Stomach (tissue), 9 donors: ENCODE results near the gene RAB41. TPM values are rescaled to one million over a fixed set of nuclear protein-coding genes. Genes with fewer than 3 reads are reported as not detected.

ENCODE experiments used
- DNase-seq, 2 donors: peaks; one replicate each; pipeline versions ENCODE4 v3.0.0 to v3.0.0-alpha.2; 2013 to 2019
- H3K27ac ChIP-seq, 5 donors: fragments of 200-600 bp in 4 of 5; sonication (generic) in 4 of 5; one replicate each; pipeline ENCODE4 v1.5.1; 2013 to 2019; ENCODE audit warnings: mild to moderate bottlenecking in 1 of 5, moderate library complexity in 1 of 5
- H3K27me3 ChIP-seq, 3 donors: fragments of 200-600 bp; sonication (generic); one replicate each; pipeline ENCODE4 v1.5.1; 2017 to 2019; ENCODE audit warnings: mixed run types in 1 of 3
- H3K36me3 ChIP-seq, 4 donors: fragments of 200-600 bp; sonication (generic); 1 replicate in 3 of 4; 2 replicates in 1 of 4; pipeline ENCODE4 v1.5.1; 2016 to 2019
- H3K4me1 ChIP-seq, 4 donors: fragments of 200-600 bp; sonication (generic); one replicate each; pipeline ENCODE4 v1.5.1; 2016 to 2019
- H3K4me3 ChIP-seq, 4 donors: fragments of 200-600 bp; sonication (generic) in 3 of 4; one replicate each; pipeline ENCODE4 v1.5.1; 2016 to 2019; ENCODE audit warnings: mild to moderate bottlenecking in 1 of 4
- H3K9me3 ChIP-seq, 4 donors: fragments of 200-600 bp; sonication (generic); one replicate each; pipeline ENCODE4 v1.5.1; 2016 to 2019
- EP300 ChIP-seq: sonication (generic); formaldehyde crosslinking; IDR thresholded peaks from one replicate; pipeline ENCODE4 v1.6.1; 2017; ENCODE audit warnings: antibody characterized with exemption
- POLR2A ChIP-seq, 4 donors: fragments of 450-650 bp; IDR thresholded peaks; one replicate each; pipeline ENCODE4 v1.6.1; 2016; ENCODE audit warnings: antibody characterized with exemption in 4 of 4, control low read depth in 2 of 4, mild to moderate bottlenecking in 1 of 4, moderate library complexity in 1 of 4
- POLR2AphosphoS5 ChIP-seq, 3 donors: sonication (generic); formaldehyde crosslinking; IDR thresholded peaks; one replicate each; pipeline ENCODE4 v1.6.1; 2016; ENCODE audit warnings: antibody characterized with exemption in 3 of 3
- WGBS, 5 donors: extraction: QIAGEN DNeasy Blood & Tissue Kit in 3 of 5; methylation state at CpG; one replicate each; pipeline versions ENCODE4 v1.1.5 to v1.1.7; 2013 to 2018; 5-methylcytosine and 5-hydroxymethylcytosine counted together
- intact Hi-C: fragments of 100-400 bp; cut with DNase I; formaldehyde crosslinking; loops from one replicate; pipeline ENCODE4 v1.15.1; 2023; ENCODE audit warnings: low total_unique reads
- polyA plus RNA-seq, 3 donors: library from polyadenylated mRNA; stranded (reverse); fragments of 200-250 nt; gene quantifications; one replicate each; pipeline ENCODE4 v1.2.3, GENCODE V29; 2013
- total RNA-seq, 5 donors: library from RNA; depleted of rRNA; stranded (reverse); fragments of >200 nt; gene quantifications; one replicate each; pipeline versions ENCODE4 v1.1.0 to v1.2.3, GENCODE V29; 2014 to 2016
- TF ChIP-seq, protein P1 (sequence below), 7 experiments: fragments of 450-650 bp in 4 of 7; fragments of 200-600 bp in 3 of 7; sonication (generic) in 3 of 7; IDR thresholded peaks; one replicate each; pipeline ENCODE4 v1.5.1; 2016 to 2019; ENCODE audit warnings: antibody characterized with exemption in 7 of 7, control low read depth in 2 of 7, mild to moderate bottlenecking in 1 of 7
- donor health status: healthy with polysubstance abuse.
- donor health status: Bipolar disorder and iron deficiency.
- donor health status: healthy.

Gene RAB41
- total and polyA plus RNA-seq, 8 donors, result not detected

DNA sequence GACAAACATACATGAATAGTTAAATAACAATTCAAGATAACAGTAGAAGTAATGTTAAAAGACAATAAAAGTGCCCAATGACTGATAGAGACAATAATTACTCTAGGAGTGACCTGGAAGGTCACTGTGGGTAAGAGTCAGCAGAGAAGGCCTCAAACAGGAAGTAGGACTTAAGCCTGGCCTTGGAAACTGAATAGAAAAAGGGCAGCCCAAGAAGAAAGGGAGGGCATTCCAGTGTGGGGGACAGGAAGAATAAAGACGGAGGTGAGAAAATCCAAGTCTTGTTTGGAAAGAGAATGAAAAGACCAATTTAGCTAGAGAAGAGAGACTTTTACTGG is 27.9 kb upstream of the RAB41 start:
- Histone ChIP-seq H3K27ac (no peak overlapping the region), H3K9me3 (no peaks in the 10 kb centered on the region), H3K36me3 (no peaks in the 10 kb centered on the region), H3K4me3 (no peak overlapping the region), H3K4me1 (no peaks in the 10 kb centered on the region), H3K27me3 (no peaks in the 10 kb centered on the region)
- 63 to 80% (median 76%) methylated on average over 1 of the region's 1 CpG for WGBS, 5 donors
- DNase-seq, result no peak
- intact Hi-C loops, result no loop called here
- TF ChIP-seq POLR2A (IDR thresholded peaks at IDR 0.05) (no peak), EP300 (no peak), POLR2AphosphoS5 (IDR thresholded peaks at IDR 0.05) (no peak)
- TF ChIP-seq, protein P1, sequence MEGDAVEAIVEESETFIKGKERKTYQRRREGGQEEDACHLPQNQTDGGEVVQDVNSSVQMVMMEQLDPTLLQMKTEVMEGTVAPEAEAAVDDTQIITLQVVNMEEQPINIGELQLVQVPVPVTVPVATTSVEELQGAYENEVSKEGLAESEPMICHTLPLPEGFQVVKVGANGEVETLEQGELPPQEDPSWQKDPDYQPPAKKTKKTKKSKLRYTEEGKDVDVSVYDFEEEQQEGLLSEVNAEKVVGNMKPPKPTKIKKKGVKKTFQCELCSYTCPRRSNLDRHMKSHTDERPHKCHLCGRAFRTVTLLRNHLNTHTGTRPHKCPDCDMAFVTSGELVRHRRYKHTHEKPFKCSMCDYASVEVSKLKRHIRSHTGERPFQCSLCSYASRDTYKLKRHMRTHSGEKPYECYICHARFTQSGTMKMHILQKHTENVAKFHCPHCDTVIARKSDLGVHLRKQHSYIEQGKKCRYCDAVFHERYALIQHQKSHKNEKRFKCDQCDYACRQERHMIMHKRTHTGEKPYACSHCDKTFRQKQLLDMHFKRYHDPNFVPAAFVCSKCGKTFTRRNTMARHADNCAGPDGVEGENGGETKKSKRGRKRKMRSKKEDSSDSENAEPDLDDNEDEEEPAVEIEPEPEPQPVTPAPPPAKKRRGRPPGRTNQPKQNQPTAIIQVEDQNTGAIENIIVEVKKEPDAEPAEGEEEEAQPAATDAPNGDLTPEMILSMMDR (IDR thresholded peaks at IDR 0.05), result no peak

DNA sequence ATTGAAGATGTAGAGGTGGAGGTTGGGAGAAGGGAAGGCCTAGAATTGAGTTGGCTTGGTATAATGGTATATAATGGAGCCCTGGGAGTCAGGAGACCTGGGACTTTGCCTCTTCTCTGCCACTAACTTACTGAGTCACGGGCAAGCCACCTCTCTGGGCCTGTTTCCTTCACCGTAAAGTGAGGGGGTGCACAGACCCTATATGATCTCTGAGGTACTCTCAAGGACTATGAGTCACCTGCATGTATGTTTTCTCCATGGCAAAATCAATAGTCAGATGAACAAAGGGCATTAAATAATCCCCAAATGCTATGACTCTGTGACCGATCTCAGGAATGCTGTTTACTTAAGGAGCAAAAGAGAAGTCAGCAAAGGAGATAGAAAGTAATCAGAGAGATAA is 27.1 kb upstream of the RAB41 start:
- no peak for DNase-seq
- intact Hi-C loops, result no loop called here

GRCh38 chrX:70255452-70255851 is 26.5 kb upstream of the RAB41 start:
- Histone ChIP-seq H3K36me3 (no peaks in the 10 kb centered on the region), H3K27ac (no peak overlapping the region), H3K9me3 (no peaks in the 10 kb centered on the region), H3K4me3 (no peak overlapping the region), H3K4me1 (no peaks in the 10 kb centered on the region), H3K27me3 (peaks cover 0 to 3% (median 0%) of the 10 kb centered on the region in 3 donors)
- TF ChIP-seq POLR2A (IDR thresholded peaks at IDR 0.05), result no peak
- no peak for TF ChIP-seq POLR2AphosphoS5 (IDR thresholded peaks at IDR 0.05)
- TF ChIP-seq, protein P1 (IDR thresholded peaks at IDR 0.05), result no peak
- no peak for TF ChIP-seq EP300
- no peak for DNase-seq
- WGBS, 5 donors, result 77 to 94% (median 79%) methylated on average over 2 of the region's 2 CpGs
- intact Hi-C loops, result no loop called here

More for the DNA sequence above, 27.1 kb upstream of the RAB41 start:
- Histone ChIP-seq H3K4me3 (no peak overlapping the region), H3K27me3 (no peaks in the 10 kb centered on the region), H3K4me1 (no peaks in the 10 kb centered on the region), H3K27ac (no peak overlapping the region), H3K36me3 (no peaks in the 10 kb centered on the region), H3K9me3 (no peaks in the 10 kb centered on the region)
- WGBS, 5 donors, result 58 to 89% (median 83%) methylated on average over 1 to 3 of the region's 3 CpGs
- TF ChIP-seq EP300, result no peak
- no peak for TF ChIP-seq POLR2A (IDR thresholded peaks at IDR 0.05)
- TF ChIP-seq, protein P1 (IDR thresholded peaks at IDR 0.05), result no peak
- no peak for TF ChIP-seq POLR2AphosphoS5 (IDR thresholded peaks at IDR 0.05)

- Histone ChIP-seq H3K27me3 (peaks cover 0 to 3% (median 0%) of the 10 kb centered on the region in 3 donors), H3K36me3 (no peaks in the 10 kb centered on the region), H3K4me1 (no peaks in the 10 kb centered on the region), H3K9me3 (no peaks in the 10 kb centered on the region), H3K27ac (no peak overlapping the region), H3K4me3 (no peak overlapping the region)
- intact Hi-C loops, result no loop called here
- 62 to 80% (median 70%) methylated on average over 5 of the region's 5 CpGs for WGBS, 5 donors
- DNase-seq, result no peak
- no peak for TF ChIP-seq POLR2AphosphoS5 (IDR thresholded peaks at IDR 0.05)
- TF ChIP-seq, protein P1 (IDR thresholded peaks at IDR 0.05), result no peak
- TF ChIP-seq POLR2A (IDR thresholded peaks at IDR 0.05), result no peak
- TF ChIP-seq EP300, result no peak
Observed at GRCh38 chrX:70257423-70258288, 24.3 kb upstream of the RAB41 start.
